HG02870 (cell line): Measurements from ENCODE around the gene TRIP13.
A peak's percentile ranks its signal among the peaks of the same experiment; 100 is the strongest.
"Not testable (repeated sequence)": the region's sequence is repeated elsewhere in the genome, so short reads cannot be mapped to it uniquely, and the experiment has no call there.

ENCODE experiments used
- ATAC-seq: cut with Tn5 transposase; IDR thresholded peaks from one replicate; pipeline ENCODE4 v1.9.1; 2021; ENCODE audit warnings: mild to moderate bottlenecking, moderate library complexity; ENCODE audit not compliant: unreplicated experiment

The TRIP13 gene

DNA sequence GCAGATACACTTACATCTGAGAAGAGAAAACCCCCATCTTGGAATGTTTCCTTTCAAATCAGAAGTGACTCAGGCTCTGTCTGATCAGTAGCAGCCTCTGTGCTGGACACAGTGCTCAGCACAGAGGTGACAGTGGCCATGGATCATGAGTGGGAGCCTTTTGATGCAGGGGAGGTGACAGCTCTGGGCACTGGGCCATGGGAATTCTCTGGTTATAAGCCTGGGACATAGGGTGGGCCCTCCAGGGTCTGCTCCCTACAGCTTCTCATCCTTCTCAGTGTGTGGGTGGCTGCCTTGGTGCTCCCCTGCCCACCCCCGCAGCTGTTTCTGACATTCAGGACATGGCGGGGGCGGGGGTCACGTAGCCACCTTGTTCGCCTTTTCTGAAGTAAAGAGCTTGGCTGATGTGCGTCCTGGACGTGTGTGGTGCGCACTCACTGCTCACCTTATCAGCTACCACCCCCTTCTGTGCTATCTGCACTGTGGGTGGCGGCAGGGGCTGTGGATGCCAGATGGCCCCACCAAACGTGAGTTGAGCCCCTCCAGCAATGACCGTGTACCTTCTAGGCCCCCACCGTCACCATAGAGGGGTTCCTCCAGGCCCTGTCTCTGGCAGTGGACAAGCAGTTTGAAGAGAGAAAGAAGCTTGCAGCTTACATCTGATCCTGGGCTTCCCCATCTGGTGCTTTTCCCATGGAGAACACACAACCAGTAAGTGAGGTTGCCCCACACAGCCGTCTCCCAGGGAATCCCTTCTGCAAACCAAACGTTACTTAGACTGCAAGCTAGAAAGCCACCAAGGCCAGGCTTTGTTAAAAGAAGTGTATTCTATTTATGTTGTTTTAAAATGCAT, 24.0 kb downstream of the TRIP13 start:
- no peak for ATAC-seq

DNA sequence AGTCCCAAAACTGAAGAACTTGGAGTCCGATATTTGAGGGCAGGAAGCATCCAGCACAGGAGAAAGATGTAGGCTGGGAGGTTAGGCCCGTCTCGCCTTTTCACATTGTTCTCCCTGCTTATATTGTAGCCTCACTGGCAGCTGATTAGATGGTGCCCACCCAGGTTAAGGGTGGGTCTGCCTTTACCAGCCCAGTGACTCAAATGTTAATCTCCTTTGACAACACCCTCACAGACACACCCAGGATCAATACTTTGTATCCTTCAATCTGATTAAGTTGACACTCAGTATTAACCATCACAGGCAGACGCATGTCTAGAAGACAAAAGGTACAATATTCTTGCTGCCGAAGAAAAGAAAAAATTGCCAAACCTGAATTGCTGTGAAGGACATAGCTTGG, 26.0 kb downstream of the TRIP13 start:
- ATAC-seq: not testable (repeated sequence)

DNA sequence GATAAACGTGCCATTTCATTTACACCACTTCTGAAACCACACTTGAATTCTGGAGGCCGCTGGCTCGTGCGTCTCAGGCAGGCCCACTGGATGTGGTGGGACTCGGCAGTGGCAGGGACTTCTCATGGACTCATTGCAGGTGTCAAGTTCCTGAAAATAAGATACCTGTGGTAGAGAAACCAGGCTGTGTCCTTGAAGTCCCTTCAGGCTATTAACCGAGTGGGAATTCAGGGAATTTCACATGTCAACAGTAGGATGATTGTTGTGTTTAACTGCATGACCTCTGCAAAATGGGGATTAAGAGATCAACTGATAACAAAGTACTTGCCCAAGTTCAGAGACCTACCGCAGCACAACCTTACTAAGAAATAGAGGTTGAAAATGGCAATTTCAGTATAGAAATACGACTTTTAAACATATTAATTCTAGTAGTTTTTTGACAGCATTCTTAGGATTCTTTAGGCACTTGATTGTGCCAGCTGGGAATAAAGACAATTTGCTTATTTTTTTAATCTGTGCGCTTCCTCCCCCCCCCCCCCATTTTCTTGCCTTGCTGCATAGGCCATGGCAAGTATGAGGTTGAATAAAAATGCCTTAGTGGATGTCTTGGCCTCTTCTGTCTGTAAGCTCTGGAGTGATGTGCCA, 26.8 kb downstream of the TRIP13 start:
- no peak for ATAC-seq

DNA sequence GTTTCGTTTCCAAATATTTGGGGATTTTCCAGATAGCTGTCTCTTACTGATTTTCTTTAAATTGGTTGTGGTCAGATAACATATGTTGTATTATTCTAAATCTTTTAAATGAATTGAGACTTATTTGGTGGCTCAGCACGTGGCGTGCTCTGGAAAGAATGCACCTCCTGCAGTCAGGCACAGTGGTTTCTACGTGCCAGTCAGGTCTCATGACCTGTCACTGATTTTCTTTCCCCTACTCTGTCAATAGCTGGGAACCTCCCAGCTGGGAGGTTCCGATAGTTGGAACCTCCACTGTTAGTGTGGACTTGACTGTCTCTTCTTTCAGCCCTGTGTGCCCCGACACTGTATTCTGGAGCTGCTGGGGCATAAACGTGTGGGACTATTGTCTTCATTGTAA, 27.6 kb downstream of the TRIP13 start:
- ATAC-seq: no peak

DNA sequence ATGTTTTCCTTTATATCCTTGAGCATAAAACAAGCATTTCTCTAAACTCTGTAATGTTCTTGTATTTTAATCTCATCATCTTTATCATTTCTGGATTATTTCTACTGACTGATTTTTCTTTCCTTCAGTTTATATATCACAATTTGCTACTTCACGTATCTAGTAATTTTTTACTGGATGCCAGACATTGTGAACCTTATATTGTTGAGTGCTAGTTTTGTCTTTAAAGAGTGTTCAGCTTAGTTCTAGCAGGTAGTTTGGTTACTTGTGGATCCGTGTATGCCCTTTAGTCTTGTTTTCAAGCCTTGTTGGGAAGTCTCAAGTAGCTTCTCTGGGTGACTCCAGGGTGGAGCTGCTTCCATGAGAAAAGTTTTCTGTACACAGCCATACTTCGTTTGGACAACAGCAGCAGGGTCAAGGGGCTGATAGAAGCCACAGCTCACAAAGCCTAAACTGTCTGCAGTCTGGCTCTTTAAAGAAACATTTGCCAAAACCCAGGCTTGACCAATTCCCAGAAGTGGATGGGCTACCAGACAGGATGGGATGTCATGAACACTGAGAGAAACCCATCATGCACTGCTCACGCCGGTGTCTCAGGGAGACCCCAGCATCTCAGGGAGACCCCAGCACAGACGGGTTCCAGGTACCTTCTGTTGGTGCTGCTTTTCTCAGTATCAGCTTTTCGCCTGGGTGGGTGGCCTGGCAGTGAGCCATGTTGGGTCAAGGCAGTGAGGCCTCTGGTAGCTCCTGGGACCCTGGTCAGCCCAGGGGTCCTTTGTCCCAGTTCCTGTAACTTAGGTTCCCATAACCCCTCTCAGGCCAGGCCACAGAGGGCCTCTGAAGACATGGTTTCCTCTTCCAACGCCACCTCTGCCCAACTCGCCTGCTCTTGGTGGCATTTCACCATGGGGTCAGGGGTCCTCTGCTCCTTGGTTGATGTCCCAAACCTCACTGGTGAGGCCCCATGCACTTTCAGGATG, 29.1 kb downstream of the TRIP13 start:
- ATAC-seq: no peak

DNA sequence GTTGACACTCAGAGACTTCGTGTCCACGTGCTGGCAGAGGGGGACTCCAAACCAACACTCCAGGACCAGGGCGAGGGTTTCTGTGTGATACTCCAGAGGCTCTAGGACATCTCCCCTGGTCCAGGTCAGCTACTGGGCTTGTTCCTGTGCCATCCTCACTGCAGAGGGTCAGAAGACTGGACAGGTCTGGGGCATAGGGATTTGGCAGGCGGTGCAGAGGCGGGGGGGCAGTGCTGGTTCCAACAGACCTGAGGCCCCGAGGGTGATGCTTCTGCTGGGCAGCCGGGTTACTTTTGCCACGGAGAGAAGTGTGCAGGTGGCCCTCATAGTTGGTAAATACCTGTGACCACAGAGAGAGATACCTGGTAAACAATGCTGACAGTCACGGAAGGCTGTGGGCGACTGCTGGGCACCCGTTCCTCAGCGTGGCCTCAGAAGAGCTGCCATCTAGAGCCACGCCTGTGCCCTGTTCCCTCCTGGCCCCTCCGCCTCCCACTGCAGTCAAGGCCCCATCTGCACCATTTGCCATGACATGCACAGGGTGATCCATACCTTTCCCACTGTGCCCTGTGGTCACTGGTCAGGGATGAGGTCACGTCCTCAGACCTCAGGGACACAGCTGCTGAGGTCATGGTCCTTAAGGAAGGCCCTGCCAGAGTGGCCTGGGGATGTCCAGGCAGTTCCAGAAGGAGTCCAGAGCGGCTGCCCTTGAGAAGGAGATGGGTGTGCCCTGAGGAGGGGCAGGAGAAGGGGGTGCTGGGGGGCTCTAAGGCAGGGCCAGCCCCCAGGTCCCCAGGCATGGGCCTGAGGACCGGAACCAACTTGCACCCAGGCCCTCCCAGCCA, 30.0 kb downstream of the TRIP13 start:
- no peak for ATAC-seq

DNA sequence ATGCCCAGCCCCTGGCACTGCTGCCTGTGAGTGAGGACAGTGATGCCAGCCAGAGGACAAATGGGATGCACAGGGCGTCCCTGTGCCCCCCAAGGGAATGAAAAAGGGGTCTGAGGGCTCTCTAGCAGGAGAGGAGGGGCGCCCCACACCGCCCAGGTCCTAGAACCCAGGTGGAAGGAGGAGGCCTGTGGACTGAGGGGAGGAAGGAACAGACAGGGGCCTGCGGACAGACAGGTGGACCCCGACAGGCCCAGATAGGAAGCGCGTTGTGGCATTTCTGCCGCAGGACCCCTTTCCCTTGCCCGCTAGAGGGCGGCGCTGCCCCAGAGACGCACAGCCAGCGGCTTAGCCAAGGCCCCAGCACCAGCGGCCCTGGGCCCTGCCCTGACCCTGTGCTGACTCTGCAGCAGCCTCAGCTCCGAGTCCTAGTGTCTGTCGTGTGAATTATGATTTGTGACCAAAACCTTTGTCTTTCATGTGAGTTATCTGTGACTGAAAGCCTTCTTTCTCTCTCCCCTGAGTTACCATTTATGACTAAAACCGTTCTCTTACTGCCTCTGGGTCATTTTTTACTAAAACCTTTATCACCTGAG, 30.7 kb downstream of the TRIP13 start:
- ATAC-seq: peak; percentile 73

DNA sequence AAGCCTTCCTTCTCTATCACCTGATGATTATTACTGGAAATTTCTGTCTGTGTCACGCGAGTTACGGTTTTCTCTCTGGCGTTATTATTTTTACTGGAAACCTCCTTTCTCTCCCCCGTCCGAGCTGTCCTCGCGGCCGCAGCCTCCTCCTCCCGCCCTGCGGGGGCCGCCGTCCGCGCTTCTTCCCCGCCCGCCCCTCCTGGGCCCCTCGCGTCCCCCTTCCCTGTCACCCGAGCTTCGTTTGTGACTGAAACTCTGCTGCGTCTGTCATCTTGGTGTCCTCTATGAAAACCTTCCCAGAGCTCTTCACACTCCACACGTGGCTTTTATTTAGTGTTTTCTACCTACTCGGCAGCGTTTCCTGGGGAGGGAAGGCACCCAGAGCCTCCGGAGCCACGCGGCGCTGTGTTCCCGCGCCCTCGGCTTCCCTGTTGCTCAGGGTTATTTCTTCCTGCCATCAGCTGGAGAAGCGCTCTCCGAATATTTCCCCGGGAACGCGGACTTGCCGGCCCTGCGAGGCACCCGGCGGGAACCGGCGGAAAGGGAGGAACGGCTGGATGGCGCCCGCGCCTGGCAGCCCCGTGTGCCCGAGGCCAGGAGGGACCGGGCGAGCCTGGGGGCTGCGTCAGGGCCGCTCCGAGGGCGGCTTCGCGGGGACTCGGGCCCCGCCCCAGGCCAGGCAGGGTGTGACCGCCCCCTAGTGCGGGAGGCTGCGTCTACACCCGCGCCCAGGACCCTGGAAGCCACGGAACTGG, 33.9 kb downstream of the TRIP13 start:
- no peak for ATAC-seq

DNA sequence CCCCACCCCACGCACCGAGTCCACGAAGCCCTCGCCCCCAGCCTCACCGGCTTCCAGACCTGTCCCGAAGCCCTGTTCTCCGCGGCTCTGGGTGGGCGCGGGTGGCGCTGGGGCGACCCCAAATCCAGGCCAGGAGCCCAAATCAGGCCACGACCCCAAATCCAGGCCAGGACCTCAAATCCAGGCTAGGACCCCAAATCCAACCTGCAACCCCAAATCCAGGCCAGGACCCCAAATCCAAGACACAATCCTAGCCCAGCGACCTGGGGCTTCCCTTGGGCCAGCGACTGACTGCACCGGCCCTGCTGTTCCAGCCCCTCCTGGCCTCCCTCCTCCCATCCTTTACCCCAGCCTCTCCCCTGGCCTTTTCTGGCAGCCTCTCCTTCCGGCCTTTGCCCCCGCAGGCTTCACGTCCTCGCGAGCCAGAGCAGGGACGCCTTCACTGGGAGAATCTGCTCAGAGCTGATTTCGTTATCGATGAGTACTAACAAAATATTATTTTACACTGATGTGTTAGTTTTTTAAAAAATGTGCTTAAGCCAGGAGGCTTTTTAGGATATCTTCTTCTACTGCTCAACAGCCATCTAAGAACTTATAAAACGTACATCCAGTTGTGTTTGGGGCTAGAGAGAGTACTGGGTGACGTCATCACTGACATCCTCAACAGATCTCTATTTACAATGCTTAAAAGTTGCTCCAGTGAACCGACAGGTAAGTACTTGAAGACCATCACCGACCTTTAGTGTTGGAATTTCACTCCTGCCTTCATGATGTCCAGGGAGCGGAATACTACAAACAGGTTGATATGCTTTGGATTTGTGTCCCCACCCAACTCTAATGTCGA, 34.7 kb downstream of the TRIP13 start:
- no peak for ATAC-seq

DNA sequence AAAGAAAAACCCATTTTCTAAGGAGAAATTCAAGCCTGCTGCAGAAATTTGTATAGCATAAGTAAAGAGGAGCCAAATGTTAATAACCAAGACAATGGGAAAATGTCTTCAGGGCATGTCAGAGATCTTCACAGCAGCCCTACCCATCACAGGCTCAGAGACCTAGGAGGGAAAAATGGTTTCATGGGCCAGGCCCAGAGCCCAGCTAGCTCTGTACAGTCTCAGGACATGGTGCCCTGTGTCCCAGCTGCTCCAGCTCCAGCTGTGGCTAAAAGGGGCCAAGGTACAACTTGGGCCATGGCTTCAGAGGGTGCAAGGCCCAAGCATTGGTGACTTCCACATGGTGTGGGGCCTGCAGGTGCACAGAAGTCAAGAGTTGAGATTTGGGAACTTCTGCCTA, 36.5 kb downstream of the TRIP13 start:
- not testable (repeated sequence) for ATAC-seq

DNA sequence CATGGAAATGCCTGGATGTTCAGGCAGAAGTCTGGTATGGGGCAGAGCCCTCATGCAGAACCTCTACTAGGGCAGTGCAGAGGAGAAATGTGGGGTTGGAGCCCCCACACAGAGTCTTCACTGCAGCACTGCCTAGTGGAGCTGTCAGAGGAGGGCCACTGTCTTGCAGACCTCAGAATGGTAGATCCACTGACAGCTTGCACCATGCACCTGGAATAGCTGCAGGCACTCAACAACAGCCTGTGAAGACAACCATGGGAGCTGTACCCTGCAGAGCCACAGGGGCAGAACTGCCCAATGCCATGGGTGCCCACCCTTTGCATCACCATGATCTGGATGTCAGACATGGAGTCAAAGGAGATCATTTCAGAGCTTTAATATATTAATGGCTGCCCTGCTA, 36.9 kb downstream of the TRIP13 start:
- no peak for ATAC-seq

DNA sequence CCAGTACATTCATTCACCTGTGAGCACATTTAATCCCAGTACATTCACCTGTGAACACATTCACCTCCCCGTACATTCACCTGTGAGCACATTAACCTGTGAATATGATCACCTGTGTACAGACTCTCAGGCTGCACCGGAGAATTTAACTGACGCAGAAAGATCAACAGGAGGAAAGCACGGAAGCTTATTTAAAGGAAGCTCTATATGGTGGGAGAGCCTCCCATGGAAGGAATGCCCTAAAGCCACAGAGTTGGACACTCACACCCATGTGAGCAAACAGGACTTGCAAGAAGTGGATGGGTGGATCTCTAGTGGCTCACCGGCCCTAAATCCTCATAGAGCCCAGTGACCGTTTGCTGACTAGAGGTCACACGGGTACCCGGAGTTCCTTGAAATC, 38.2 kb downstream of the TRIP13 start:
- no peak for ATAC-seq

DNA sequence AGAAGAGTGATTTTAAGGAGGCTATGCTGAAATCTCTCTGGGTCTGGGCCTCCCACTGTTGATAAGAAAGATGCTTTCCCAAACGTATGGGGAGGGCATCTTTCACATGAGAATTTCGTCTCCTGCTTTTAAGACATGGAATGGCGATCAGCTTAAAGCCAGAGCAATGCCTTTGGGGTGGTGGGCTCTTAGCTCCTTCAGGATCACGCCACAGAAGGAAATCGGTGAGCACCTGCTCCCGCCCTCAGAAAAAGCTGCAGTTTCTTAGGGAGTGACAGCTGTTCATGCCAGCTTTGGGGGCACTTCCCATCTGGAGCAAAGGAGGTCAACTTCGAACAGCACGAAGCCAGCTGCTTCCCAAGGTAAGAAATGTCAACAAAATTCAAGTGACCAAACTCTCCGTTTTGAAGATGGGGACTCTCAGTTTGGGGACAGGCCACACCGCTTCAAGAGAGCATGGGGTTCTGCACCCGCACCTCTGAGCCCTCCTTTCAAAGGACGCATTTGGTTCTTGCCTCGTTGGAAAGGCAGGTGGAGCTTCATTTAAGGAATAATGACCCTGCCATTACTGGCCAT, 39.0 kb downstream of the TRIP13 start:
- no peak for ATAC-seq

DNA sequence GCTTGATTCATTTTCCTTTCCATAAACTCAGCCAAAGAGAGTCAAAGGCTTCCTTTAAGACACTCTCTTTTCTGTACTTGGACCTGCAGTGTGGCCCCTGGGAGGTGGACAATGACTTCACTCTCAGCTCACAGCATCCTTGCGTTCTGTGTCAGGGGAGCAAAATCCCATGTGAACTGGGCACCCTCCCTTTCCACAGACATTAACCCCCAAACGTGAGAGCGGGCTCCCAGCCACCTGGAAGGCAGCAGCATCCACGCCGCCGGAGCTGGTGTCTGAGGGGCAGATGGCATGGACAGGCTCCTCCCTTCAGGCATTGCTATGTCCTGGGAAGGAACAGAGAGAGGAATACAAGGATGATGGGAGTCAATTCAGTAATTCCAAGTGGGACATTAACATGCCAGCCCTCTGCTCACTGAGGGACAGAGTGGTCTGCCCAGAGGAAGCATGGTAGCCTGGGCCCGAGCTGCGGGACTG, 39.5 kb downstream of the TRIP13 start:
- no peak for ATAC-seq

DNA sequence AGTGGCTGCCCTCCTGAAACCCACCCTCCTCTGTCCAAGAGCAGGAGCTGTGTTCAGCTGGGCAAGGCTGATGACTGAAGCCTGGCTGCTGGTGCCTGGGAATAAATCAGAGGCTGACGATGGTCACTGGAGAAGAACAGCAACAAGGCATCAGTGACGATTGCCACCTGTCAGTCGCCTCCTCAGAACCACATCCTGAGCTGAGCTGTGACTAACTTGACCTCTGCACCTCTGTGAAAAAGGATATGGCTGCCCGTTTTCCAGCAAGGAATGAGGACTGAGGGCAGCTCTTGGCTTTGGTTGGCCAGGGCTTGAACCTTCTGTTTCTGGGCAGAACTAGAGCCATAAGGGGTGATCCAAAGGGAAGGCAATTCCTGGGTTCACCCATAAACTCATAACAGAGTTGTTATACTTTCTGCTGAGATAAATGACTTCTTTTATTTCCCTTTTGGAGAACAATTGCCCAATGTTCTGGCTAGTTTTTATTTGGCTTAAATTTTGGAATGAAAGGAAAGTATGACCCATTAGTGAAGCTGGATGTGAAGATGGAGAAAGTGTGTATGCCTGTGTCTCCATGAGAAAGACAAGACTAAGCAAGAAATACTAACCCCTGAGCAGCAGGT, 40.1 kb downstream of the TRIP13 start:
- no peak for ATAC-seq

DNA sequence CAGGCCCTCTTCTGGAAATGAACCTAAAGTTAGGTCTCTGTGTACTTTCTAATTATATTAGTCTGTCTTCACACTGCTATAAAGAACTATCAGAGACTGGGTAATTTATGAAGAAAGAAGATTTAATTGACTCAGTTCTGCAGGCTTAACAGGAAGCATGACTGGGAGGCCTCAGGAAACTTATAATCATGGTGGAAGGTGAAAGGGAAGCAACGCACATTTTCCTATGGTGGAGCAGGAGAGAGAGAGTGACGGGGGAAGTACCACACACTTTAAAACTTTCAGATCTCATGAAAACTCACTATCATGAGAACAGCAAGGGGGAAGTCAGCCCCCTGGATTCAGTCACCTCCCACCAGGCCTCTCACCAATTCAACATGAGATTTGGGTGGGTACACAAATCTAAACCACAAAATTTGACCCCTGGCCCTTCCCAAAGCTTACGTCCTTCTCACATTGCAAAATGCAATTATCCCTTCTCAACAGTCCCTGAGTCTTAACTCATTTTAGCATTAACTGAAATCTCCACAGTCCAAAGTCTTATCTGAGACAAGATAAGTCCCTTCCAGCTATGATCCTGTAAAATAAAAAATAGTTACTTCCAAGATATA, 40.7 kb downstream of the TRIP13 start:
- ATAC-seq: no peak

DNA sequence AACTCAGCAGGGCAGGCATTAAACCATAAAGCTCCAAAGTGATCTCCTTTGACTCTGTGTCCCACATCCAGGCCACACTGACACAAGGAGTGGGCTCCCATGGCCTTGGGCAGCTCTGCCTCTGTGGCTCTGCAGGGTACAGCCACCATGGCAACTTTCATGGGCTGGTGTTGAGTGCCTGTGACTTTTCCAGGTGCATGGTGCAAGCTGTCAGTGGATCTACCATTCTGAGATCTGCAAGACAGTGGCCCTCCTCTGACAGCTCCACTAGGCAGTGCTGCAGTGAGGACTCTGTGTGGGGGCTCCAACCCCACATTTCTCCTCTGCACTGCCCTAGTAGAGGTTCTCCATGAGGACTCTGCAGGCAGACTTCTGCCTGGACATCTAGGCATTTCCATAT, 41.3 kb downstream of the TRIP13 start:
- ATAC-seq: not testable (repeated sequence)
